BE2C (cell line): ENCODE measurements around the gene SGPP1.

ENCODE experiments used
- DNase-seq: peaks from one replicate; pipeline ENCODE4 v3.0.0-alpha.2; 2020
- H3K27me3 ChIP-seq: fragments of 250-450 bp; sonication (Bioruptor Pico); 2 replicates; pipeline ENCODE4 v1.5.1; 2020; ENCODE audit warnings: mild to moderate bottlenecking
- H3K36me3 ChIP-seq: fragments of 250-450 bp; sonication (Bioruptor Pico); 2 replicates; pipeline ENCODE4 v1.5.1; 2020; ENCODE audit warnings: mild to moderate bottlenecking
- H3K4me1 ChIP-seq: fragments of 250-450 bp; sonication (Bioruptor Pico); 2 replicates; pipeline ENCODE4 v1.5.1; 2020
- H3K4me3 ChIP-seq: 2 replicates; pipeline ENCODE4 v1.5.1; 2011; ENCODE audit warnings: low read depth, low read length
- H3K9me3 ChIP-seq: fragments of 250-450 bp; sonication (Bioruptor Pico); 2 replicates; pipeline ENCODE4 v1.5.1; 2020
- CTCF ChIP-seq: IDR thresholded peaks from 2 replicates; pipeline ENCODE4 v1.5.1; 2012; ENCODE audit warnings: mild to moderate bottlenecking, low read depth, low read length

Gene SGPP1

GRCh38 chr14:63764620-63765139, 36.8 kb upstream of the SGPP1 start:
- DNase-seq, result no peak
- Histone ChIP-seq H3K9me3 (no peaks in the 10 kb centered on the region), H3K27me3 (no peaks in the 10 kb centered on the region), H3K4me1 (no peaks in the 10 kb centered on the region), H3K36me3 (no peaks in the 10 kb centered on the region), H3K4me3 (no peak overlapping the region)
- TF ChIP-seq CTCF, result no peak

- Histone ChIP-seq H3K4me1 (no peaks in the 10 kb centered on the region), H3K4me3 (no peak overlapping the region), H3K9me3 (no peaks in the 10 kb centered on the region), H3K36me3 (no peaks in the 10 kb centered on the region), H3K27me3 (no peaks in the 10 kb centered on the region)
- no peak for TF ChIP-seq CTCF
- DNase-seq, result no peak
Observed at GRCh38 chr14:63764103-63764502, 36.2 kb upstream of the SGPP1 start.

- Histone ChIP-seq H3K4me3 (peak overlapping the region; percentile 38), H3K4me1 (no peaks in the 10 kb centered on the region), H3K36me3 (no peaks in the 10 kb centered on the region), H3K9me3 (no peaks in the 10 kb centered on the region), H3K27me3 (no peaks in the 10 kb centered on the region)
- no peak for TF ChIP-seq CTCF
- no peak for DNase-seq
Observed at GRCh38 chr14:63761351-63762117, 33.7 kb upstream of the SGPP1 start.

GRCh38 chr14:63760014-63760413, 32.1 kb upstream of the SGPP1 start:
- no peaks in the 10 kb centered on the region for H3K4me1 ChIP-seq
- no peaks in the 10 kb centered on the region for H3K27me3 ChIP-seq
- no peak for DNase-seq
- H3K9me3 ChIP-seq, result no peaks in the 10 kb centered on the region
- no peak overlapping the region for H3K4me3 ChIP-seq
- H3K36me3 ChIP-seq, result no peaks in the 10 kb centered on the region
- no peak for TF ChIP-seq CTCF

GRCh38 chr14:63759456-63759855, 31.6 kb upstream of the SGPP1 start:
- no peaks in the 10 kb centered on the region for H3K9me3 ChIP-seq
- DNase-seq, result no peak
- H3K27me3 ChIP-seq, result no peaks in the 10 kb centered on the region
- no peak overlapping the region for H3K4me3 ChIP-seq
- TF ChIP-seq CTCF, result no peak
- no peaks in the 10 kb centered on the region for H3K36me3 ChIP-seq
- no peaks in the 10 kb centered on the region for H3K4me1 ChIP-seq

- no peak for TF ChIP-seq CTCF
- no peak for DNase-seq
- H3K9me3 ChIP-seq, result no peaks in the 10 kb centered on the region
- no peaks in the 10 kb centered on the region for H3K4me1 ChIP-seq
- no peaks in the 10 kb centered on the region for H3K36me3 ChIP-seq
- H3K27me3 ChIP-seq, result no peaks in the 10 kb centered on the region
- H3K4me3 ChIP-seq, result no peak overlapping the region
Observed at GRCh38 chr14:63757211-63757610, 29.3 kb upstream of the SGPP1 start.
